ENCODE measurements around the gene ADGRV1.

ADGRV1 gene

GRCh38 chr5:91177639-91178038 is 619.0 kb downstream of the ADGRV1 start:
- TF ChIP-seq TAF1 (IDR thresholded peaks at IDR 0.05; ENCODE audit: low read depth), result no peak
- TF ChIP-seq TEAD4 (IDR thresholded peaks at IDR 0.05), result no peak
- TF ChIP-seq CREB1 (IDR thresholded peaks at IDR 0.05; ENCODE audit: low read depth), result no peak
- no peak for TF ChIP-seq EGR1 (IDR thresholded peaks at IDR 0.05)

DNA sequence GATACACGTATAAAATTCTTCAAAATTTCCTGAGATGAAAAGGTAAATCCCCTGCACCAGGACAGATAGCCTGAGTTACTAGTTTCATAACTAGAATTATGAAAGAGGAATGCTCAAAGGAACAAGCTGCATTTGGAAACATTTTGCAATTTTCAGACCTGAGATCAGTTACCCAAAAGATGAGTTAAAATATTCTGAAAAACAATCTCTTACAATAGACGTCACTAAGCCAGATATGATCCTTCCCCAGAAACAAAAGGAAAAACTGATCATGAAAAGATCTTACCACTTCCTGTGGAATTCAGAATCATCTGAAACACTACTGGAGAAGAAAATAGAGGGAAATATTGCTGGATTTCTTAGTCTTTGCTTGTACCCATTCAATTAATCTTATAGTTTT is 619.9 kb downstream of the ADGRV1 start:
- TF ChIP-seq TCF12 (IDR thresholded peaks at IDR 0.05; ENCODE audit: low read depth) (no peak), EGR1 (IDR thresholded peaks at IDR 0.05) (no peak), EP300 (IDR thresholded peaks at IDR 0.05; ENCODE audit: borderline replicate concordance) (no peak), TEAD4 (IDR thresholded peaks at IDR 0.05) (no peak), YY1 (IDR thresholded peaks at IDR 0.05; ENCODE audit: low read depth) (no peak), NFIC (IDR thresholded peaks at IDR 0.05) (no peak), RAD21 (IDR thresholded peaks at IDR 0.05; ENCODE audit: low read depth) (no peak), ZBTB7A (IDR thresholded peaks at IDR 0.05; ENCODE audit: low read depth) (no peak), USF1 (IDR thresholded peaks at IDR 0.05) (no peak), FOXM1 (IDR thresholded peaks at IDR 0.05; ENCODE audit: borderline replicate concordance, low read depth) (no peak), CEBPB (IDR thresholded peaks at IDR 0.05) (no peak), TAF1 (IDR thresholded peaks at IDR 0.05; ENCODE audit: low read depth) (no peak)
- TF ChIP-seq, protein P1, sequence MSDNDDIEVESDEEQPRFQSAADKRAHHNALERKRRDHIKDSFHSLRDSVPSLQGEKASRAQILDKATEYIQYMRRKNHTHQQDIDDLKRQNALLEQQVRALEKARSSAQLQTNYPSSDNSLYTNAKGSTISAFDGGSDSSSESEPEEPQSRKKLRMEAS (IDR thresholded peaks at IDR 0.05), result no peak
- TF ChIP-seq, protein P2, sequence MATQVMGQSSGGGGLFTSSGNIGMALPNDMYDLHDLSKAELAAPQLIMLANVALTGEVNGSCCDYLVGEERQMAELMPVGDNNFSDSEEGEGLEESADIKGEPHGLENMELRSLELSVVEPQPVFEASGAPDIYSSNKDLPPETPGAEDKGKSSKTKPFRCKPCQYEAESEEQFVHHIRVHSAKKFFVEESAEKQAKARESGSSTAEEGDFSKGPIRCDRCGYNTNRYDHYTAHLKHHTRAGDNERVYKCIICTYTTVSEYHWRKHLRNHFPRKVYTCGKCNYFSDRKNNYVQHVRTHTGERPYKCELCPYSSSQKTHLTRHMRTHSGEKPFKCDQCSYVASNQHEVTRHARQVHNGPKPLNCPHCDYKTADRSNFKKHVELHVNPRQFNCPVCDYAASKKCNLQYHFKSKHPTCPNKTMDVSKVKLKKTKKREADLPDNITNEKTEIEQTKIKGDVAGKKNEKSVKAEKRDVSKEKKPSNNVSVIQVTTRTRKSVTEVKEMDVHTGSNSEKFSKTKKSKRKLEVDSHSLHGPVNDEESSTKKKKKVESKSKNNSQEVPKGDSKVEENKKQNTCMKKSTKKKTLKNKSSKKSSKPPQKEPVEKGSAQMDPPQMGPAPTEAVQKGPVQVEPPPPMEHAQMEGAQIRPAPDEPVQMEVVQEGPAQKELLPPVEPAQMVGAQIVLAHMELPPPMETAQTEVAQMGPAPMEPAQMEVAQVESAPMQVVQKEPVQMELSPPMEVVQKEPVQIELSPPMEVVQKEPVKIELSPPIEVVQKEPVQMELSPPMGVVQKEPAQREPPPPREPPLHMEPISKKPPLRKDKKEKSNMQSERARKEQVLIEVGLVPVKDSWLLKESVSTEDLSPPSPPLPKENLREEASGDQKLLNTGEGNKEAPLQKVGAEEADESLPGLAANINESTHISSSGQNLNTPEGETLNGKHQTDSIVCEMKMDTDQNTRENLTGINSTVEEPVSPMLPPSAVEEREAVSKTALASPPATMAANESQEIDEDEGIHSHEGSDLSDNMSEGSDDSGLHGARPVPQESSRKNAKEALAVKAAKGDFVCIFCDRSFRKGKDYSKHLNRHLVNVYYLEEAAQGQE (IDR thresholded peaks at IDR 0.05; ENCODE audit: low read depth), result no peak

GRCh38 chr5:91179018-91179417 is 620.4 kb downstream of the ADGRV1 start:
- TF ChIP-seq TCF12 (IDR thresholded peaks at IDR 0.05; ENCODE audit: low read depth), result no peak
- no peak for TF ChIP-seq TAF1 (IDR thresholded peaks at IDR 0.05; ENCODE audit: low read depth)
- no peak for TF ChIP-seq RAD21 (IDR thresholded peaks at IDR 0.05; ENCODE audit: low read depth)
- no peak for TF ChIP-seq FOXM1 (IDR thresholded peaks at IDR 0.05; ENCODE audit: borderline replicate concordance, low read depth)
- TF ChIP-seq ZBTB7A (IDR thresholded peaks at IDR 0.05; ENCODE audit: low read depth), result no peak
- no peak for TF ChIP-seq CREB1 (IDR thresholded peaks at IDR 0.05; ENCODE audit: low read depth)
- TF ChIP-seq EGR1 (IDR thresholded peaks at IDR 0.05), result no peak
- TF ChIP-seq EP300 (IDR thresholded peaks at IDR 0.05; ENCODE audit: borderline replicate concordance), result no peak
- TF ChIP-seq NFIC (IDR thresholded peaks at IDR 0.05), result no peak
- TF ChIP-seq USF1 (IDR thresholded peaks at IDR 0.05), result no peak
- TF ChIP-seq, protein P1 (IDR thresholded peaks at IDR 0.05), result no peak
- no peak for TF ChIP-seq TEAD4 (IDR thresholded peaks at IDR 0.05)
- no peak for TF ChIP-seq CEBPB (IDR thresholded peaks at IDR 0.05)
- TF ChIP-seq, protein P2 (IDR thresholded peaks at IDR 0.05; ENCODE audit: low read depth), result no peak
- TF ChIP-seq YY1 (IDR thresholded peaks at IDR 0.05; ENCODE audit: low read depth), result no peak

DNA sequence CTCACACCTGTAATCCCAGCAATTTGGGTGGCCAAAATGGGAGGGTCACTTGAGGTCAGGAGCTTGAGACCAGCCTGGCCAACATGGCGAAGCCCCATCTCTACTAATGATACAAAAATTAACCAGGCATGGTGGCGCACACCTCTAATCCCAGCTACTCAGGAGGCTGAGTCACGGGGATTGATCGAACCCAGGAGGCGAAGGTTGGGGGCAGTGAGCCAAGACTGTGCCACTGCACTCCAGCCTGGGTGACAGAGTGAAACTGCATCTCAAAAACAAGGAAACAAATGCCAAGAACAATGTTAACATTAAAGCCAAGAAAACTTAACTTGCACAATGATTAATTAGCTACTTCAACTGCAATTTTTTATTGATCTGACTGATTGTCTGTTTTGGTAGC is 621.9 kb downstream of the ADGRV1 start:
- TF ChIP-seq TCF12 (IDR thresholded peaks at IDR 0.05; ENCODE audit: low read depth) (no peak), EGR1 (IDR thresholded peaks at IDR 0.05) (no peak), USF1 (IDR thresholded peaks at IDR 0.05) (no peak), CREB1 (IDR thresholded peaks at IDR 0.05; ENCODE audit: low read depth) (no peak), TAF1 (IDR thresholded peaks at IDR 0.05; ENCODE audit: low read depth) (no peak), EP300 (IDR thresholded peaks at IDR 0.05; ENCODE audit: borderline replicate concordance) (no peak), FOXM1 (IDR thresholded peaks at IDR 0.05; ENCODE audit: borderline replicate concordance, low read depth) (no peak), ZBTB7A (IDR thresholded peaks at IDR 0.05; ENCODE audit: low read depth) (no peak)
- TF ChIP-seq, protein P2 (IDR thresholded peaks at IDR 0.05; ENCODE audit: low read depth), result no peak
